MM.1S (cell line): ENCODE measurements around the gene ARF1.
A peak's percentile ranks its signal among the peaks of the same experiment; 100 is the strongest.

Experiments
- DNase-seq: peaks from one replicate; pipeline ENCODE4 v3.0.0-alpha.2; 2015
- H2AFZ ChIP-seq: fragments of 300-600 bp; sonication (generic); 2 replicates; pipeline ENCODE4 v1.6.0; 2016; ENCODE audit warnings: antibody characterized with exemption, low read length
- H3F3A ChIP-seq: fragments of 300-600 bp; sonication (generic); 2 replicates; pipeline ENCODE4 v1.6.1; 2016; ENCODE audit warnings: mild to moderate bottlenecking, antibody characterized with exemption, low read length, moderate library complexity, mixed read lengths; ENCODE audit not compliant: insufficient read depth
- H3K27ac ChIP-seq: fragments of 300-600 bp; sonication (generic); 2 replicates; pipeline ENCODE4 v1.5.1; 2016; ENCODE audit warnings: mild to moderate bottlenecking, low read length
- H3K27me3 ChIP-seq: fragments of 300-600 bp; sonication (generic); replicated peaks from 2 replicates; pipeline ENCODE4 v1.6.0; 2016; ENCODE audit warnings: low read length; ENCODE audit not compliant: insufficient read depth
- H3K36me3 ChIP-seq: fragments of 300-600 bp; sonication (generic); replicated peaks from 2 replicates; pipeline ENCODE4 v1.6.1; 2016; ENCODE audit warnings: mild to moderate bottlenecking, low read length, mixed read lengths; ENCODE audit not compliant: insufficient read depth
- H3K4me1 ChIP-seq: fragments of 300-600 bp; sonication (generic); 2 replicates; pipeline ENCODE4 v1.6.1; 2016; ENCODE audit warnings: low read length, mixed read lengths
- H3K4me2 ChIP-seq: fragments of 300-600 bp; sonication (generic); 2 replicates; pipeline ENCODE4 v1.6.0; 2016; ENCODE audit warnings: low read depth, low read length
- H3K4me3 ChIP-seq: fragments of 300-600 bp; sonication (generic); 2 replicates; pipeline ENCODE4 v1.5.1; 2016; ENCODE audit warnings: low read length, mixed read lengths
- H3K79me2 ChIP-seq: fragments of 300-600 bp; sonication (generic); 2 replicates; pipeline ENCODE4 v1.6.1; 2016; ENCODE audit warnings: mixed run types, low read length, mixed read lengths
- H3K9ac ChIP-seq: fragments of 300-600 bp; sonication (generic); 2 replicates; pipeline ENCODE4 v1.6.1; 2016; ENCODE audit warnings: low read length, mixed read lengths
- H3K9me2 ChIP-seq: fragments of 300-600 bp; sonication (generic); replicated peaks from 2 replicates; pipeline ENCODE4 v1.6.1; 2016; ENCODE audit warnings: mild to moderate bottlenecking, low read length, mixed read lengths; ENCODE audit not compliant: insufficient read depth
- H3K9me3 ChIP-seq: fragments of 300-600 bp; sonication (generic); replicated peaks from 2 replicates; pipeline ENCODE4 v1.6.1; 2016; ENCODE audit warnings: mild to moderate bottlenecking, low read length, mixed read lengths; ENCODE audit not compliant: insufficient read depth
- H4K20me1 ChIP-seq: fragments of 300-600 bp; sonication (generic); 2 replicates; pipeline ENCODE4 v1.6.1; 2016; ENCODE audit warnings: mild to moderate bottlenecking, low read length, moderate library complexity, mixed read lengths; ENCODE audit not compliant: insufficient read depth
- CTCF ChIP-seq: fragments of 300-600 bp; sonication (generic); IDR thresholded peaks from 2 replicates; pipeline ENCODE4 v1.5.1; 2016; ENCODE audit warnings: antibody characterized with exemption, low read length, mixed read lengths
- EZH2 ChIP-seq: fragments of 300-600 bp; sonication (generic); optimal IDR thresholded peaks from 2 replicates; pipeline ENCODE3; 2017; ENCODE audit warnings: low read depth, mild to moderate bottlenecking, antibody characterized with exemption, low read length, mixed read lengths
- EZH2phosphoT487 ChIP-seq: fragments of 300-600 bp; sonication (generic); IDR thresholded peaks from 2 replicates; pipeline ENCODE4 v1.6.1; 2018; ENCODE audit warnings: antibody characterized with exemption, low read length

ARF1 gene

GRCh38 chr1:228088586-228089498 is 6.3 kb downstream of the ARF1 start:
- Histone ChIP-seq H3K9ac (peak overlapping the region; percentile 35; the same call in 1 of the 2 replicates), H3K4me3 (0 out of 2 replicates have a peak overlapping the region, but pooled peaks have one; percentile 0), H4K20me1 (peaks cover 100% of the 10 kb centered on the region), H3F3A (peaks cover 73% of the 10 kb centered on the region), H3K4me1 (peaks cover 78% of the 10 kb centered on the region), H3K9me3 (no peaks in the 10 kb centered on the region), H3K36me3 (peaks cover 21% of the 10 kb centered on the region), H3K79me2 (peaks cover 100% of the 10 kb centered on the region), H3K9me2 (no peaks in the 10 kb centered on the region), H3K4me2 (peak overlapping the region; percentile 39), H2AFZ (no peak overlapping the region), H3K27me3 (no peaks in the 10 kb centered on the region), H3K27ac (peak overlapping the region; percentile 81; the same call in 1 of the 2 replicates)
- no peak for DNase-seq
- TF ChIP-seq EZH2phosphoT487: no peak
- TF ChIP-seq EZH2: no peak
- no peak for TF ChIP-seq CTCF

GRCh38 chr1:228089519-228090380 is 7.2 kb downstream of the ARF1 start:
- H3K9ac ChIP-seq: peak overlapping the region; percentile 35
- H3K36me3 ChIP-seq: peaks cover 24% of the 10 kb centered on the region
- H3K27me3 ChIP-seq: no peaks in the 10 kb centered on the region
- peaks cover 70% of the 10 kb centered on the region for H3K4me1 ChIP-seq
- peaks cover 100% of the 10 kb centered on the region for H3K79me2 ChIP-seq
- peaks cover 100% of the 10 kb centered on the region for H4K20me1 ChIP-seq
- peak overlapping the region; percentile 39 for H3K4me2 ChIP-seq
- DNase-seq: no peak
- TF ChIP-seq EZH2phosphoT487 (no peak), CTCF (no peak), EZH2 (no peak)
- H3K27ac ChIP-seq: peak overlapping the region; percentile 81
- H3F3A ChIP-seq: peaks cover 64% of the 10 kb centered on the region
- H3K4me3 ChIP-seq: 0 out of 2 replicates have a peak overlapping the region, but pooled peaks have one; percentile 1
- no peaks in the 10 kb centered on the region for H3K9me2 ChIP-seq
- no peak overlapping the region for H2AFZ ChIP-seq
- H3K9me3 ChIP-seq: no peaks in the 10 kb centered on the region

- H3K27me3 ChIP-seq: no peaks in the 10 kb centered on the region
- peaks cover 61% of the 10 kb centered on the region for H3K4me1 ChIP-seq
- H3K9ac ChIP-seq: peak overlapping the region; percentile 35; the same call in 1 of the 2 replicates
- no peaks in the 10 kb centered on the region for H3K9me3 ChIP-seq
- TF ChIP-seq CTCF: peak; percentile 45
- TF ChIP-seq EZH2: no peak
- no peak for TF ChIP-seq EZH2phosphoT487
- peaks cover 55% of the 10 kb centered on the region for H3F3A ChIP-seq
- peaks cover 100% of the 10 kb centered on the region for H3K79me2 ChIP-seq
- no peak overlapping the region for H3K4me3 ChIP-seq
- H3K27ac ChIP-seq: peak overlapping the region; percentile 81
- peaks cover 24% of the 10 kb centered on the region for H3K36me3 ChIP-seq
- H2AFZ ChIP-seq: no peak overlapping the region
- H3K9me2 ChIP-seq: no peaks in the 10 kb centered on the region
- peaks cover 100% of the 10 kb centered on the region for H4K20me1 ChIP-seq
- H3K4me2 ChIP-seq: peak overlapping the region; percentile 39
- DNase-seq: peak; percentile 90
Measured at GRCh38 chr1:228090613-228091081, 8.1 kb downstream of the ARF1 start.
